Measurements from ENCODE around the gene RAD54L.

The RAD54L gene

DNA sequence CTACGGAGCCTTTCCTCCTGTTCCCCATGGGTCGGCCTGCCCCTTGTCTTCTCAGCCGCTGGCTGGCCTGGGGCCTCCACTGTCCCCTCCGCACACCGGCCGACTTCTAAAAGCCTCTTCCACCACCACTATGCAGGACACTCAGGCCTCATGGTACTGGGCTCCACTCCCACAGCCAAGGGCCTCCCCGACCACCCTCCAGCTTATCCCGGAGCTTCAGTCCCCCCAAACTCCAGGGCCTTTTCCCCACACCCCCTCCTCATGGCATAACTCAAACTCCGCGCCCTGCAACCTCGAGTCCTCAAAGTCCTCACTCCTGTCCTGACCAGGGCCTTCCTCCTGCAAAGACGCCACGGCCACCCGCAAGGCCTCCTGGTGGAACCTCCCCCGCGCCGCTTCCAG is 53.8 kb downstream of the RAD54L start:
- POLR2A ChIA-PET: interaction anchor here (3.1 kb wide), 1 partner anchor 39 kb away, joined by 14 read pairs; the partner anchor contains the start of gene NSUN4
- CTCF ChIA-PET: no interaction called here
- no peak for TF ChIP-seq NFRKB (IDR thresholded peaks at IDR 0.05)
- no peak for TF ChIP-seq HDGF (IDR thresholded peaks at IDR 0.05; ENCODE audit: borderline replicate concordance)
- no peak for TF ChIP-seq FOXM1 (IDR thresholded peaks at IDR 0.05; ENCODE audit: borderline replicate concordance)
- no peak for TF ChIP-seq ELF4 (IDR thresholded peaks at IDR 0.05)
- no peak for TF ChIP-seq CTBP1 (IDR thresholded peaks at IDR 0.05; ENCODE audit: borderline replicate concordance)
- TF ChIP-seq L3MBTL2 (conservative IDR thresholded peaks at IDR 0.05): no peak; the same call in 1 of the 2 replicates
- TF ChIP-seq FOXA1 (IDR thresholded peaks at IDR 0.05): no peak
- no peak for TF ChIP-seq BHLHE40 (IDR thresholded peaks at IDR 0.05; ENCODE audit: borderline replicate concordance)
- TF ChIP-seq, protein P1, sequence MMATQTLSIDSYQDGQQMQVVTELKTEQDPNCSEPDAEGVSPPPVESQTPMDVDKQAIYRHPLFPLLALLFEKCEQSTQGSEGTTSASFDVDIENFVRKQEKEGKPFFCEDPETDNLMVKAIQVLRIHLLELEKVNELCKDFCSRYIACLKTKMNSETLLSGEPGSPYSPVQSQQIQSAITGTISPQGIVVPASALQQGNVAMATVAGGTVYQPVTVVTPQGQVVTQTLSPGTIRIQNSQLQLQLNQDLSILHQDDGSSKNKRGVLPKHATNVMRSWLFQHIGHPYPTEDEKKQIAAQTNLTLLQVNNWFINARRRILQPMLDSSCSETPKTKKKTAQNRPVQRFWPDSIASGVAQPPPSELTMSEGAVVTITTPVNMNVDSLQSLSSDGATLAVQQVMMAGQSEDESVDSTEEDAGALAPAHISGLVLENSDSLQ (IDR thresholded peaks at IDR 0.05): no peak
- no peak for TF ChIP-seq ARNT (IDR thresholded peaks at IDR 0.05)
- no peak for TF ChIP-seq SUZ12 (IDR thresholded peaks at IDR 0.05)
- no peak for TF ChIP-seq SP1 (IDR thresholded peaks at IDR 0.05)
- TF ChIP-seq FOXK2 (IDR thresholded peaks at IDR 0.05): no peak
- no peak for TF ChIP-seq TARDBP (IDR thresholded peaks at IDR 0.05)
- no peak for TF ChIP-seq ZNF384 (IDR thresholded peaks at IDR 0.05)
- no peak for TF ChIP-seq LEF1 (IDR thresholded peaks at IDR 0.05; ENCODE audit: borderline replicate concordance)
- DNase-seq (ENCODE audit: extremely low spot score): no peak

DNA sequence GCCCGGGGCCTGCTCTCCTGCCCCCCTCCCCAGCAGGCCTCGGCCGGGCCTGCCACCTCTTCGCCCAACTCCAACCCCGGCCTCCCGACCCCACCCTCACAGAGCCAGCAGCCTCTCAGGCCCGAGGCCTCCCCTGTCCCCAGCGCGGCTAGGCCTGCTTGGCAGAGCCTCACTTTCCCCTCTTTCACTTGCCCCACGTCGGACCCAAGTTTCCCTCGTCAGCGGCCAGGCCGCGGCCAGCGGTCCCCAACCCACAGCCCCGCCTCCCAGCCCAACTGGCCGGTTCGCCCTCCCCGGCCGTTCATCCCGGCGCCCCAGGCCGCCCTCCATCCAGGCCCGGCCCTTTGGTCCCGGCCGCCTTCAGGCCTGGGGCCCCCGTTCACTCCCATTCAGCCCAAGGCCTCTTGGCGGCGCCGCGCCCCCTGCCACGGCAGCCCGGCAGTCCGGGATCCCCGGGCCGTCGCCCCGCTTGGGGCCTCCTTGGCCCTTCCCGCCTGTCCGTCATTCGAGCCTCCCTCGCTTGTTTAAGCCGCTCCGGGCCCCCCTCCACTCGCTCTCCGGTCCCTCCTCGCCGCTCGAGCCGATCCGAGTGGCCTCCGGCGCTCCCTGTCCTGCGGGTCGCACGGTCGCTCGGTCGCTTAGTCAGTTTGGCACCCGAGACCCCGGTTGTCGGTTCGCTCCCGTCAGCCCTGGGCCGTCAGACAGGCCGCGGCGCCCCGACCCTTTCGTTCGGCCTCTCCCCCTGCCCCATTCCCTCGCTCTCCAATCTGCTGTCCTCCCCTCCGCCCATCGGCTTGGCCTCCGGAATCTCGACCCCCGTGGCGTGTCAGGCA is 54.5 kb downstream of the RAD54L start:
- POLR2A ChIA-PET: interaction anchor here (1.2 to 2.9 kb wide), 2 partner anchors 38 to 55 kb away, joined by 8 to 29 read pairs; partner anchors contain the start of gene NSUN4
- CTCF ChIA-PET: no interaction called here
- TF ChIP-seq ARNT (IDR thresholded peaks at IDR 0.05): no peak
- TF ChIP-seq, protein P1 (IDR thresholded peaks at IDR 0.05): peak; percentile 60
- no peak for DNase-seq (ENCODE audit: extremely low spot score)

DNA sequence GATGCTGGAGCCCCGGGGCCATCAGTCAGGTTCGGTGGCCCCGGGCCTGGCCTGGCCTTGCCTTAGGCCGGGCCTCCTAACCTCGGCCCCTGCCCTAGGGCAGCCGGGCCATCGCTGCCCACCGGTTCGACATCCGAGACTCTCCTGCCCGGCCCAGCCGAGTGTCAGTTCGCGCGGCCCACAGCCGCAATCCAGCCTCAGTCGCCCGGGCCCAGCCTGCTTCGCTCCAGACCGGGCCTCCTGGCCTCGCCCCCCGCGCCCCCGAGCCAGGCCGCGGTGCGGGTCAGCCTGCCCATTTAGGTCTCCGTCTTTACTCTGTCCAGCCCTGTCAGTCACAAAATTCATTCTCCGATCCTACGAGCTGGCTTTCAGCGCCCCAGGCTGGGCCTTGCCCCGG is 55.1 kb downstream of the RAD54L start:
- POLR2A ChIA-PET: interaction anchor here (0.6 to 2.9 kb wide), 6 partner anchors 11 to 56 kb away, joined by 4 to 29 read pairs (median 6); partner anchors contain the start of gene NSUN4
- CTCF ChIA-PET: no interaction called here
- DNase-seq (ENCODE audit: extremely low spot score): no peak

DNA sequence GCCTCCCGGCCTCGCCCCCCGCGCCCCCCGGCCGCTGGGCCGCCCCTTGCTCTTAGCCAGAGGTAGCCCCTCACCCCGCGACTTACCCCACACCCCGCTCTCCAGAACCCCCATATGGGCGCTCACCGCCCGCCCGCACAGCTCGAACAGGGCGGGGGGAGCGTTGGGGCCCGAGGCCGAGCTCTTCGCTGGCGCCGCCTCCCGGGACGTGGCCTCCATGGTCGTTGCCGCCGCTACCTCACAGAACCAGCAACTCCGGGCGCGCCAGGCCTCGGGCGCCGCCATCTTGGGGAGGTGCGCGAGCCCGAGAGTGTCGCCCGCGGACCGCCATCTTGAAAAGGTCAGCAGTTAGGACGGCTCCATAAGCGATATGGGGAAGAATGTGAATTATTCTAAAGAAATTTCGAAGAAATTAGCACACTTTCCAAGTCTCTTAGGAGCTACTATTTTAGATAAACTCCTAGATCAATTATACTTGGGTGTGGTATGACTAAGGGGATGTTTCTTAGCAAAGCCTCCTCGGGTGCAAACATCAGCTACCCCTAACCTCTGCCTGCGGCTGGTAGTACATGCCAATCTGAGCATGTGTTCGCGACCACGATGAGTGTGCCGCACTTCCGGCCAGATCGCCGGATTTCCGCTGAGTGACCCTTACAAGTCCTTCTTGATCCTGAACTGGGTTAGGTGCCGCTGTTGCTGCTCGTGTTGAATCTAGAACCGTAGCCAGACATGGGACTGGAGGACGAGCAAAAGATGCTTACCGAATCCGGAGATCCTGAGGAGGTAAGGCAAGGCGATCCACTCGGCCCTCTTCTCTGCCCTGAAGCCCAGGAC is 55.7 kb downstream of the RAD54L start, which contains the start of the genes LRRC41 and UQCRH:
Gene LRRC41, minus strand, starts transcription at position 579 of the 834 bp plus-strand sequence. Its CDS starts 294 bp downstream, at position 285.
Gene UQCRH, plus strand, starts transcription at position 661 of the 834 bp plus-strand sequence. Its CDS starts 69 bp downstream, at position 730.
- POLR2A ChIA-PET: interaction anchor here (0.6 to 2.9 kb wide), 16 partner anchors 11 to 776 kb away, joined by 3 to 29 read pairs (median 4); partner anchors contain the start of genes NSUN4 and RAD54L

More for the DNA sequence above, 55.1 kb downstream of the RAD54L start:
- TF ChIP-seq, protein P1 (IDR thresholded peaks at IDR 0.05): 0 out of 2 replicates have a peak, but pooled peaks have one; percentile 28
- TF ChIP-seq NFRKB (IDR thresholded peaks at IDR 0.05): no peak

DNA sequence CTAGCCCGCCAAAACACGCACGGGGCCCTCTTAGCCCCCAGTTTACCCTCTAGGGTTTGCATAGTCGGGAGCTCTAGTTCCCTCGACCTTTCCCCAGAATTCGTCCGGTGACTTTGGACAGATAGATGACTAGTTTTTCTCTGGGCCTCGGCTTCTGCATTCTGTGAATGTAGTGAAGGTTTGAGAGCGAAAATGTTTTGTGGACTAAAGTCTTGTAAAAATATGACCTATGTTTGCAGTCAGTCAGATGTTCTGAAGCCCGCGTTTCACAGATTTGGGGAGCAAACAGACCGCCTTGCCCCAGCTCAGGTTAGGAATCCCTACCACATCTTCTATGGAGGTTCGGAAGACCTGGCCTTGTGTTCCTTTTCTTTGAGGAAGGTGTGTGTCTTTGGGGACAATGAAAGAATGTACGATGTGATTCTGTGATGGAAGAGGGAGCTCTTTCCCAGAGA is 56.3 kb downstream of the RAD54L start:
- no peak for DNase-seq (ENCODE audit: extremely low spot score)
- TF ChIP-seq ELF4 (IDR thresholded peaks at IDR 0.05) (no peak), NFRKB (IDR thresholded peaks at IDR 0.05) (no peak)
- CTCF ChIA-PET: no interaction called here
- POLR2A ChIA-PET: interaction anchor here (0.6 to 2.9 kb wide), 12 partner anchors 10 to 777 kb away, joined by 3 to 29 read pairs (median 4); partner anchors contain the start of genes NSUN4 and RAD54L

More for the DNA sequence above, 55.7 kb downstream of the RAD54L start, which contains the start of the genes LRRC41 and UQCRH:
- TF ChIP-seq ELF4 (IDR thresholded peaks at IDR 0.05) (peak; percentile 61; the same call in 1 of the 2 replicates), TARDBP (IDR thresholded peaks at IDR 0.05) (no peak), FOXM1 (IDR thresholded peaks at IDR 0.05; ENCODE audit: borderline replicate concordance) (peak; percentile 45; the same call in 1 of the 2 replicates), ZNF384 (IDR thresholded peaks at IDR 0.05) (no peak), BHLHE40 (IDR thresholded peaks at IDR 0.05; ENCODE audit: borderline replicate concordance) (peak; percentile 90), L3MBTL2 (conservative IDR thresholded peaks at IDR 0.05) (peak; percentile 50; the same call in 1 of the 2 replicates)
- TF ChIP-seq, protein P1 (IDR thresholded peaks at IDR 0.05): peak; percentile 59; the same call in 1 of the 2 replicates
- peak; percentile 91 for DNase-seq (ENCODE audit: extremely low spot score)
- CTCF ChIA-PET: no interaction called here

Data from HEK293T (cell line).